Activated gamma-delta T cell treated with Interleukin-2 at 50 U/mL for 16 hours (primary cell): Measurements from ENCODE around the gene POLN.
"Not testable (repeated sequence)": the region's sequence is repeated elsewhere in the genome, so short reads cannot be mapped to it uniquely, and the experiment has no call there.

Experiments used
- DNase-seq: peaks from one replicate; pipeline ENCODE4 v3.0.0-alpha.2; 2020

Gene POLN

GRCh38 chr4:2250357-2251072 is 8.6 kb upstream of the POLN start:
- DNase-seq, result no peak

GRCh38 chr4:2249526-2250356 is 7.8 kb upstream of the POLN start:
- DNase-seq, result no peak

- no peak for DNase-seq
These were observed 6.9 kb upstream of the POLN start for GRCh38 chr4:2248821-2249261.

- DNase-seq, result peak; percentile 3
These were observed 6.3 kb upstream of the POLN start for GRCh38 chr4:2248044-2248780.

GRCh38 chr4:2247128-2248043 is 5.5 kb upstream of the POLN start:
- no peak for DNase-seq

GRCh38 chr4:2246384-2247127 is 4.6 kb upstream of the POLN start:
- no peak for DNase-seq

- no peak for DNase-seq
These were observed 3.9 kb upstream of the POLN start for GRCh38 chr4:2245787-2246275.

GRCh38 chr4:2245057-2245786 is 3.3 kb upstream of the POLN start:
- no peak for DNase-seq

- no peak for DNase-seq
These were observed 1.9 kb upstream of the POLN start for GRCh38 chr4:2243681-2244380.

GRCh38 chr4:2241003-2241402 is 918 bp downstream of the POLN start:
- DNase-seq, result no peak

- no peak for DNase-seq
These were observed 4.8 kb downstream of the POLN start for GRCh38 chr4:2236944-2237666.

- DNase-seq, result no peak
These were observed 10.8 kb downstream of the POLN start for GRCh38 chr4:2231082-2231481.

- no peak for DNase-seq
These were observed 15.7 kb downstream of the POLN start for GRCh38 chr4:2226261-2226660.

GRCh38 chr4:2222838-2223237 is 19.1 kb downstream of the POLN start:
- no peak for DNase-seq

GRCh38 chr4:2221378-2221777 is 20.5 kb downstream of the POLN start:
- DNase-seq, result not testable (repeated sequence)

GRCh38 chr4:2220016-2220630 is 21.8 kb downstream of the POLN start:
- DNase-seq, result peak; percentile 82

- no peak for DNase-seq
These were observed 22.6 kb downstream of the POLN start for GRCh38 chr4:2219233-2219760.

GRCh38 chr4:2218436-2218835 is 23.5 kb downstream of the POLN start:
- DNase-seq, result no peak

GRCh38 chr4:2217726-2218125 is 24.2 kb downstream of the POLN start:
- DNase-seq, result no peak
